ENCODE results near the gene TIMP4.

The TIMP4 gene

DNA sequence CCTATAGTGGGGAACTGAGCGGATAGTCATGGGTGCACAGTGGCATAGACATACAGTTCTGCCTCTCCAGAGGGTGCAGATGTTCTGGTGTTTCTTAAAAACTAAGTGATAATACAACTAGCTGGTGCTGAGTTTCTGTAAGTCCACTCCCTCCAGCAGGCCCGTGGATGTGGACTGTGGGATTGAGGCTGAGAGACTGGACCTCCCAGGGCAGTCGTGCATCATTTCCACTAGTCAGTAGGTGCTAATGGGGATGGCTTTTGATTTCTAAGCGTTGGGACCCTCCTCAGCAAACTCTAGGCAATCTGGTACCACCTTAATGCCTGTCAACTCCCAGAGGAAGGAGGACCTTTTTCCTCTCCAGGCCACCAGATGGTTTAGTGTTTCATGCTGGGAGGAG lies 27.3 kb upstream of the TIMP4 start:
- TF ChIP-seq, protein P1, sequence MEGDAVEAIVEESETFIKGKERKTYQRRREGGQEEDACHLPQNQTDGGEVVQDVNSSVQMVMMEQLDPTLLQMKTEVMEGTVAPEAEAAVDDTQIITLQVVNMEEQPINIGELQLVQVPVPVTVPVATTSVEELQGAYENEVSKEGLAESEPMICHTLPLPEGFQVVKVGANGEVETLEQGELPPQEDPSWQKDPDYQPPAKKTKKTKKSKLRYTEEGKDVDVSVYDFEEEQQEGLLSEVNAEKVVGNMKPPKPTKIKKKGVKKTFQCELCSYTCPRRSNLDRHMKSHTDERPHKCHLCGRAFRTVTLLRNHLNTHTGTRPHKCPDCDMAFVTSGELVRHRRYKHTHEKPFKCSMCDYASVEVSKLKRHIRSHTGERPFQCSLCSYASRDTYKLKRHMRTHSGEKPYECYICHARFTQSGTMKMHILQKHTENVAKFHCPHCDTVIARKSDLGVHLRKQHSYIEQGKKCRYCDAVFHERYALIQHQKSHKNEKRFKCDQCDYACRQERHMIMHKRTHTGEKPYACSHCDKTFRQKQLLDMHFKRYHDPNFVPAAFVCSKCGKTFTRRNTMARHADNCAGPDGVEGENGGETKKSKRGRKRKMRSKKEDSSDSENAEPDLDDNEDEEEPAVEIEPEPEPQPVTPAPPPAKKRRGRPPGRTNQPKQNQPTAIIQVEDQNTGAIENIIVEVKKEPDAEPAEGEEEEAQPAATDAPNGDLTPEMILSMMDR (IDR thresholded peaks at IDR 0.05) = no peak
- DNase-seq (ENCODE audit: low spot score) = no peak
- Histone ChIP-seq H3K27ac (no peak overlapping the region), H3K4me3 (no peak overlapping the region)

DNA sequence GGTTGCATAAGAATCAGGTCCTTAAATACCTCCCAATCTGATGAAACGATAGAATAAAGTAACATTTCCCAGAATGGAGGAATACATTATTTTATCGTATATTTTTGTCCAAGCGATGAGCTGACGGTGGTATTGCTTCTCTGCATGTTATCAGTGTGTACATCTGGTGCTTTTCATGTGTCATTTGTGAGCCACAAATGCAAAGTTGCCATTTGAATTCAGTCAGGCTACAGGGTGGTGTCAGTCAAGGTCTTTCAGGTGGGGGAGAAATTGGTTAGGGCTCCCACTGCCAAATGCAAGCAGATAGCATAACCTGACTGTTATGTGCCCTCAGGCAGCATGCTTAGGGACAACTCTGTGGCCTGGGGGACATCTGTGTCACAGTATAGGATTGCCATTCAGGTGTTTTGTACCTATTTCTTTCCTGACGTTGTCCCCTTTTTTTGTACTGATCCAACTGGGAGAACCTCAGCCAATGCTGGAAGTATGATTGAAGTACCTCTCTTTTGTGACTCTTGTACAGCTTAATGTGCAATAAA lies 26.5 kb upstream of the TIMP4 start:
- H3K4me3 ChIP-seq = no peak overlapping the region
- DNase-seq (ENCODE audit: low spot score) = no peak
- H3K27ac ChIP-seq = no peak overlapping the region
- TF ChIP-seq, protein P1 (IDR thresholded peaks at IDR 0.05) = no peak

DNA sequence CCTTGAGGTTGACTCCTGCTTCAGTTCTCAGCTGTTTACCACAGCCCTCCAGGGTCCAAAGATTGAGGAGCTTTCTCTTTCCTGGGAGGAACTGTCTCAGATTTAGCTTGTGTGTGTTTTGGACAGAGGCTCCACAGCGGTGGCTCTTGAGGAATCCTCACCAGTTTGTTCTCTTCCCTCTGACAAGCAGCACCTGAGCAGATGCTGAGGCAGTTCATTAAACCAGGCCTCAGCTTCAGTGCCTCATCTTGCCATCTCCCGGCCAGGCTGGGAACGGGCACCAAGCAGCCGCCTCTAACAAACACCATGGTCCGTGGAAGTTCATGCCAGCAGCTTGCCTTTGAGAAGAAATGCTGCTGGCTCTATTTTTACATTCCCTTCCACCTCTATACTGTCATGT lies 25.8 kb upstream of the TIMP4 start:
- TF ChIP-seq, protein P1 (IDR thresholded peaks at IDR 0.05) = no peak
- DNase-seq (ENCODE audit: low spot score) = no peak
- H3K4me3 ChIP-seq = no peak overlapping the region
- no peak overlapping the region for H3K27ac ChIP-seq

DNA sequence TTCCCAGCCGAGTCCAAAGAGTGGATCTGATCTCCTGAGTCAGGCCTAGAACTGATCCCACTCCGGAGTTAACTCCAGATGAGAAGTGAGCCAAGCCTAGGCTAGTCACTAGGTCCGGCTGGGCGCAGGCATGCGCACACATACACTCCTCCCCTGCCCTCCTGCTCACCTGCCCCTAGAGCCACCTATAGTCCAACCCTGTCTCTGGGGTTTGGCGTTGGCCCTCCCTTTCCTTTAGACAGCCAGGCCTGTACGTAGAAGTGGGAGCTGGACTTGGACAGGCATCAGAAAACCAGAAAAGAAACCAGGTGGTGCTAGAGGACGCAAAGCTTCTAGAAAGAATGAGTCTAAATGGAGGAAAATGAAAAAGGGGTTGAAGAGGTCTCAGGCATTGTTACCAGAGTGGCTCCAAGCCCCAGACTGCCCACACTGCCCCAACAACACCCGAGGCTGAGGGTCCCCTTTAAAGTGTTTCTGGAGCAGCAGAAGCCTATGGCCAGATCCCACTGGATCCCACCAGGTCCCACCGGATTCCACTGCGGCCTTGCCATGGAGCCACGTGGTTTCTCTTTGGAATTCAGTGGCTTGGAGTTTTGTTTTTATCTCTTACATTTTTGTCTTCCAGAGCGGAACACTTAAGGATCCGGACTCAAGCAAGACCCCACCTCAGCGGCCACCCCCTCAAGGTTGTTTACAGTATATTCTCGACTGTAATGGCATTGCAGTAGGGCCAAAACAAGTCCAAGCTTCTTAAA lies 24.2 kb upstream of the TIMP4 start:
- TF ChIP-seq, protein P1 (IDR thresholded peaks at IDR 0.05) = no peak
- Histone ChIP-seq H3K27ac (no peak overlapping the region), H3K4me3 (no peak overlapping the region)
- no peak for DNase-seq (ENCODE audit: low spot score)

DNA sequence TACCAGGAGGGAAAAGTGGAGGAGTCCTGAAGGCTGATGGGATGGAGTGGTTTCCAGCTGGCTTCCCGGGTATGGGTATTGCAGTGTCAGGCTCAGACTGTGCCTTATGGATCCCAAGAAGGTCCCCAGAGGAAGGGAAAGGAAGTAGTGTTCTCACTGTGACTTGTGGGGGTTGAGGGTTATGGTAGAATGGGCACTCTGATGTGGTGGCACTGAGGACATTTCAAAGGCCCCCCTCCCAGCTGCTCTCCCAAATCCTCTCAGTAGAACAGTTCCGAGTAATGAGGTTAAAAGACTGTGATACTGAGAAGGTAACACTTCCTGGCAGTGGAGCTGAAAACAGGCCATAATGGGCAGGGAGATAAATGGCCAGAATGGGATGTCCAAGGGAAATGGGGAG lies 23.1 kb upstream of the TIMP4 start:
- DNase-seq (ENCODE audit: low spot score) = no peak
- TF ChIP-seq, protein P1 (IDR thresholded peaks at IDR 0.05) = no peak
- H3K27ac ChIP-seq = no peak overlapping the region

DNA sequence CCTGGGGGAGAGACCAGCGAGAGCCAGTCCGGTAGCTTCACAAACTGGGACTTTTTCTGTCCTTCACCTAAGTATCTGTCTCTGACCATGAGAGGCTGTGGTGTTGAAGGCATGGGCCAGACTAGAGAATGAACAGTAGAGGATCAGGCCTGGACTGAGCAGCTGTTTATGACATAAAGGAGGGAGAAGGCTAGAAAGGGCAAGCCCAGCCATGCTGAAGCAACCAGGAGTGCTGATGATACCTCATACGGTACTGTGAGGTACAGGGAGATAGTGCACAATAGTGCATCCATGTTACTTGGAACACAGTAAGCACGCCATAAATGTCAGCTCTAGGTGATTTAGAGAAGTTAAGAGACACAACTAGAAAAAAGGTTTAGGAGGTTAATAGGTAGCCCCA lies 22.6 kb upstream of the TIMP4 start:
- TF ChIP-seq, protein P1 (IDR thresholded peaks at IDR 0.05) = no peak
- DNase-seq (ENCODE audit: low spot score) = no peak
- Histone ChIP-seq H3K27ac (no peak overlapping the region), H3K4me3 (no peak overlapping the region)

More for the DNA sequence above, 23.1 kb upstream of the TIMP4 start:
- H3K4me3 ChIP-seq = no peak overlapping the region

DNA sequence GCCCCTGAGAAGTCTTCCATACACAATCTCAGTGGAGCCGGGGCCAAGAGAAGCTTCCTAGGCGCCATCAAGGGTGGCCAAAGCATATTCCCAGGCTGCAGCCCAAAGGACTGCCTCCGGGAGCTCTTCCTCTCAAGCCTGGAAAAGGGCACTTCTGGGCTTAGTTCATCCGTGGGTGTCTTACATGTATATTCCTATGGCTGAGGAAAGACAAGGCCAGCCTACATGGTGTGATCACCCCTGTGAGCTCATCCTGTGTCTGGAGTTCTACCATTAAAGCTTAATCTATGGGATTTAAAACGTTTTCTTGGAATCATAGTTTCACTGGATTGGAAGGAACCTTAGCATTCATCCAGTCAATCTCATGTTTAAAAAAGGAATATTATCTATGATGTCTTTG lies 21.9 kb upstream of the TIMP4 start:
- Histone ChIP-seq H3K27ac (peak overlapping the region; percentile 48 to 59), H3K4me3 (no peak overlapping the region)
- DNase-seq (ENCODE audit: low spot score) = no peak
- TF ChIP-seq, protein P1 (IDR thresholded peaks at IDR 0.05) = no peak

Data from coronary artery (tissue), 2 donors.